C1 segment of cervical spinal cord (tissue), 14 donors: ENCODE measurements around the gene TMEM50B.
"Not testable (repeated sequence)": the region's sequence is repeated elsewhere in the genome, so short reads cannot be mapped to it uniquely, and the experiment has no call there.

Experiments used
- DNase-seq, 14 donors: peaks; one replicate each; lab custom pipeline; 2025; lab: John Stamatoyannopoulos, UW

TMEM50B gene

GRCh38 chr21:33428669-33429068, 51.1 kb downstream of the TMEM50B start:
- DNase-seq, result no peak

DNA sequence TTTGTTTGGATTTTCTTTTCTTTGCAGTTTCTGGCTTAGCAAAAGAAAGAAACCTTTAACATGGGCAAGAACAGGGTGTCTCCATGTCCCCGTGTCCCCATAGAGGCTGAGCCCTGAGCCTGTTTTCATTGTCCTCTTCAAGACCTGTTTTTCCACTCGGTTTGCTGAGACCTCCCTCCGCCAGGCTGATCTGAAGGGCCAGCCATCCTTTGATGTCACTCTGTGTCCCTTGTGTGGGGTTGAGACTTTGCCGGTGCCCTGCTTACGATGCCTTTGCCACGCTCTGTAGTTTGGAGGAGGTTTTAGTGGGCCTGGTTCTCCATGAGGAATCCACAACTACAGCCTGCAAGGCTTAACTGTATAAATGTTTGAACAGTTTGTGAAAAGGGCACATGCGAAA, 52.7 kb downstream of the TMEM50B start:
- DNase-seq, result no peak

- DNase-seq, result no peak
Measured at GRCh38 chr21:33425825-33426224, 53.9 kb downstream of the TMEM50B start.

DNA sequence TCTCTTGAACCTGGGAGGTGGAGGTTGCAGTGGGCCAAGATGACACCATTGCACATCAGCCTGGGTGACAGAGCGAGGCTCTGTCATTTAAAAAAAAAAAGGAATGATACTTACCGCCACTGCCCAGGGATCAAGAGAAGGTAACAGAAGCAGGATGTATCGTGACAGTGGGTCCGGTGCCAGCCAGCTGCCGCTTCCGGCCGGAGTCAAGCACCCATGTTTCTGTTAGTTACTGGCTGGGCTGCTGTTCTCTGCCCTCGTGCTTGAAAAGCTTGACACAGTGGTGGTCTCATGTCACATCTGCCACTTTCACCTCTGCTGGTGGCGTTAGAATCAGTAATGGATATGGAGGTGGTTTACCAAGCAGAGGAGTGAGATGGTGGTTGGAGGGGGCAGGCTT, 55.6 kb downstream of the TMEM50B start:
- DNase-seq, result no peak

DNA sequence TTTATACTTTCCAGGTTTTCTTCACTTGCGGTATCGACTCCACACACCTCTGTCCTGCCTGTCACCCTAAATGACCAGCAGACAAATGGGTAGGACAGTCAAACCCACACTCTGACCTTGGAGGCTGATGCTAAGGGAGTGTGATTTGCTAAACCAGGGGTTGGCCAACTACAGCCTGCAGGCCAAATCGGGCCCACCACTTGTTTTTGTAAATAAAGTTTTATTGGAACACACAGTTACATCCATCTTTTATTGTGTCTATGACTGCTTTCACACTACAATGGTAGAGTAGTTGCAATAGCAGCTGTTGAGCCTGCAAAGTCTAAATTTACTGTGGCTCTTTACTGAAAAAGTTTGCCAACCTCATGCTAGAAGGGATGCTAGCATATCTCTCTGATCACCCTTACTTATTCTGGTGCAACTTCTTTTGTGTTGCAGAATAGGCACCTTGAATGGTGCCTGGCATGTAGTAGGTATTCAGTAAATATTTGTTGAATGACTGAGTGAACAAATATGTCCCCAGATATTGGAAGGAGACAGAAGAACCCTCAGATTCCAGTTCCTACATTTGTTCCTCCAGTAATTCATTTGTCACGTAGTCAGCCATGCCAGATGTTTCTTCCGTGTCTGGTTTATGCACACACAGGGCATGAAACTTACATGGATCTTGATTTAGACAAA, 57.9 kb downstream of the TMEM50B start:
- no peak for DNase-seq

DNA sequence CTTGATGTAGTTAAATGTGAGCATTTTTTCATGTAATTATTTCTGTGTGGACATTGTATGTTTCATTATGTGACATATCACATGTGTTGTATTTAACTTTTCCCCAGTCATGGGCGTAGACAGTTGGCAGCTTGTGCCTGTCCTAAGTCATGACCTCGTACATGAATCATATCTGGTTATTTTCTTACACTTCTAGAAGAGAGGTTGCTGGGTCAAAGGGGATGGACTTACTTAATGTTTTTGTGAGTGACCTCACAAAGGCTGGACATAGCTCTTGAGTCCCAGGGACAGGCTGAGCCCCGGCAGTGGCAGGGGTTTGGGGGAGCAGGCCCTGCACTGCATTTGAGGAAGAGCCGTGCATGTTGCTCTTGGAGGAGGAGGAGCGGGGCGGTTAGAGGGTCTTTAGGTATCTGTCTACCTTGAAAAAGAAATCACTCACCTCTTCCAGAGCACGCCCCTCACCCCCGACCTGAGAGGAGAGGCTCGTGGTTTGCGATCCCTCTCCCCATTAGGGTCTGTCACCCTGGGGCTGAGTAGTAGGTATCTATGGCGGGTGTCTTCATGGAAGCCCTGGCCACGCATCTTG, 60.1 kb downstream of the TMEM50B start:
- DNase-seq, result no peak

DNA sequence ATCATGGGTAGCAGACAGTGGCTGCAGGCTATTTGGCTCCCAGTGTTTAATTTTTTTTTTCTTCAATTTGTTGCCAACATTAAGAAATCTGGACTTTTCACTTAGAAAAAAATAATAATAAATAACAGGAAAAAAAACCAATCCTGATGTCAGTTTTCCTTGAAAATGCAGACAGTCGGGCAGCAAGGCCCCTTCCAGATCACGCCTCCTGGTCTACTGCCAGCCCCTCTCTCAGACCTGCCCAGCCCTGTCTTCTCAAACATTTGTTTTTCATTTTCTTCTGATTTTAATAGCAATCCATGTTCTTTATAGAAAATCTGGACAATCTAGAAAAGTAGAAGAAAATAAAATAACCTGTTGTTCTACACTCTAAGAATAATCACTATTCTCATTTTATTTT, 61.1 kb downstream of the TMEM50B start:
- no peak for DNase-seq

GRCh38 chr21:33414926-33415325, 64.8 kb downstream of the TMEM50B start:
- no peak for DNase-seq

DNA sequence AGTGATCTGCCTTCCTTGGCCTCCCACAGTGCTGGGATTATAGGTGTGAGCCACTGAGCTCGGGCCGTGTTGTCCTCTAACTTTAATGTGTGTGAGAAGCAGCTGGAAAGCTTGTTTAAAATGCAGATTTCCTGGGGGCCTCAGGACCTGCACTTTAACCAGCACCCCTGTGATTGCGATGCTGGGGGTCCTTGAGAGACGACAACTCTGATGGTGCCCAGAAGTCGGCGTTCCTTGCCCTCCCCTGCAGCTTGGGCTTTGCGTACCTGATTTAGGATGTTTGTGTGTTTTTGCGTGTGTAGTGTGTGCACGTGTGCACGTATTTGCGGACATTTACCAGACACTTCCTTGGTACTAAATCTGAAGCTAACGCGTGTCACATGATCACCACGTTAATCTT, 65.7 kb downstream of the TMEM50B start:
- no peak for DNase-seq

DNA sequence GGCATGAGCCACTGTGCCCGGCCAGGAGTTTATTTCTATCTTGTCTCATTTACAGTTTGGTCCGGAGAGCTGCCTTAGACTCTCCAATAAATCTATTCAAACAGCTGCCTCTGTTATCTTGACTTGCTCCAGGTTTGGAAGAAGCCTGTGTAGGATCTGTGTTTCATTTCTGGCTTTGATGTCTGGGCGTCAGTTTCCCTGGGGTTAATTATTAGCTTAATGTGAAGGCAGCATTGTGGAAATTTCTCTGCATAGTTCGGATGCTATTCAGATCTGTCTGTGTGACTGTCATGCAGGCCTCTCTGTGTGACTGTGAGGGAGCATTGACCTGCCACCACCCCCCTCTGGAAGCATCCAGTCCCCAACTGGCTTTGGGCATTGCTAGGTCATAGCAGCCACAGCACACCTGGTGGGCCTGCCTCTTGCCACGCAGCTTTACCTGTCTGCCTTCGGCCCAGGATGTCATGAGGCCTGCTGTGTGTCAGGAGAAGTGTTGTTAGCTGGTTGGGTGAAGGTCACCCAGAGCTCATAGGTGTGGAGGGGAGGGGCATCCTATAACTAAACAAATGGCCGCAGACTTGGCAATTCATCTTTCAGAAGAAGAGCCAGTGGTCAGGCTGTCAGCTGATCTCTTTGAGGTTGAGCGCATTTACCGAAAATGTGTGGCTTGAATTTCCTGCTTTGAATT, 66.8 kb downstream of the TMEM50B start:
- DNase-seq, result no peak

GRCh38 chr21:33412439-33412831, 67.3 kb downstream of the TMEM50B start:
- DNase-seq, result not testable (repeated sequence)

- DNase-seq, result no peak
Measured at GRCh38 chr21:33411949-33412430, 67.8 kb downstream of the TMEM50B start.

- DNase-seq, result no peak
Measured at GRCh38 chr21:33406493-33406892, 73.3 kb downstream of the TMEM50B start.

GRCh38 chr21:33403786-33404585, 75.8 kb downstream of the TMEM50B start:
- DNase-seq, result peak in 13 of 14 donors; percentile 19 to 85 (median 46)

GRCh38 chr21:33403128-33403785, 76.5 kb downstream of the TMEM50B start, which contains the start of gene IFNGR2:
Gene IFNGR2, plus strand, starts transcription at chr21:33403413. Its CDS starts 131 bp downstream, at chr21:33403544.
- DNase-seq, result peak in 3 of 14 donors; percentile 38 to 64 (median 47)

- peak in 11 of 14 donors; percentile 13 to 62 (median 34) for DNase-seq
Measured at GRCh38 chr21:33402001-33402979, 77.5 kb downstream of the TMEM50B start.

DNA sequence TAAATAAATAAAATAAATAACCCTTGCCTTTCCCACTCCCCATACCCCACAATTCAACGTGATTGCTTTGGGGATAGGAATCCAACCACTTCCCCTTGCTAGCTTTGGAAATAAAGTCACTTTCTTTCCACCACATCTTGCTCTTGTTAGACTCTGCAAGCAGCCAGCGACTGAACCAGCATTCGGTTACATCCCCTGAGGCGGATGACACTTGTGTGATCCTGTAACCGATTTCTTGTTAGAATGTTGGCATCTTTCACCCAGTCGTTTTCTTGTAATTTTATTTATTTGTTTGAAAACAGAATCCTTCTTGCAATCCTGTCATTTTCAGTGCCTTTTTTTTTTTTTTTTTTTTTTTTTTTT, 78.2 kb downstream of the TMEM50B start:
- no peak for DNase-seq
